ENCODE measurements around the gene YPEL5. TPM values are rescaled to one million over a fixed set of nuclear protein-coding genes. Genes with fewer than 3 reads are reported as not detected.

Gene YPEL5
- total and polyA plus RNA-seq, 4 experiments from 2014 or later = 81.5 to 240 (median 103) TPM

GRCh38 chr2:30177956-30178355 is 31.1 kb downstream of the YPEL5 start:
- H3K4me1 Mint-ChIP-seq = peaks cover 0 to 7% (median 0%) of the 10 kb centered on the region in 4 donors
- H3K36me3 ChIP-seq (ENCODE audit: insufficient read depth, low read length) = no peaks in the 10 kb centered on the region
- no peaks in the 10 kb centered on the region for H3K36me3 Mint-ChIP-seq
- H3K27me3 Mint-ChIP-seq = peaks cover 0 to 4% of the 10 kb centered on the region in 2 donors
- intact Hi-C loops (cut with micrococcal nuclease) = no loop called here
- peaks cover 0 to 2% (median 0%) of the 10 kb centered on the region in 8 donors for H3K9me3 Mint-ChIP-seq
- H3K27ac Mint-ChIP-seq = peak overlapping the region in 1 of 7 donors; percentile 70
- H3K27ac ChIP-seq (ENCODE audit: low read depth, low read length) = no peak overlapping the region
- no peaks in the 10 kb centered on the region for H3K27me3 ChIP-seq (ENCODE audit: insufficient read depth, low read length)
- H3K4me3 Mint-ChIP-seq = no peak overlapping the region
- CTCF ChIA-PET (ENCODE audit: partially characterized antibody) = interaction anchor here (1.2 to 1.8 kb wide), 3 partner anchors 10 to 530 kb away, joined by 3 to 5 read pairs (median 4); no protein-coding TSS in a partner anchor
- no peak overlapping the region for H3K4me3 ChIP-seq (ENCODE audit: low read length in 2 of 2)
- no peaks in the 10 kb centered on the region for H3K9me3 ChIP-seq (ENCODE audit: control insufficient read depth in 1 of 2, low read length in 2 of 2)
- no peaks in the 10 kb centered on the region for H3K4me1 ChIP-seq (ENCODE audit: insufficient read depth, low read length)
- POLR2A ChIA-PET (ENCODE audit: partially characterized antibody) = no interaction called here
- no peak for DNase-seq

- Histone ChIP-seq H3K27ac (ENCODE audit: low read depth, low read length) (no peak overlapping the region), H3K27me3 (ENCODE audit: insufficient read depth, low read length) (no peaks in the 10 kb centered on the region), H3K4me1 (ENCODE audit: insufficient read depth, low read length) (no peaks in the 10 kb centered on the region), H3K4me3 (ENCODE audit: low read length in 2 of 2) (no peak overlapping the region), H3K36me3 (ENCODE audit: insufficient read depth, low read length) (no peaks in the 10 kb centered on the region), H3K9me3 (ENCODE audit: control insufficient read depth in 1 of 2, low read length in 2 of 2) (no peaks in the 10 kb centered on the region)
- H3K36me3 Mint-ChIP-seq = no peaks in the 10 kb centered on the region
- CTCF ChIA-PET (ENCODE audit: partially characterized antibody) = interaction anchor here (1.8 to 3.4 kb wide), 2 partner anchors 14 to 529 kb away, joined by 5 to 16 read pairs; no protein-coding TSS in a partner anchor
- H3K4me3 Mint-ChIP-seq = no peak overlapping the region
- H3K4me1 Mint-ChIP-seq = peaks cover 0 to 7% (median 0%) of the 10 kb centered on the region in 4 donors
- peaks cover 0 to 4% of the 10 kb centered on the region in 2 donors for H3K27me3 Mint-ChIP-seq
- intact Hi-C loops (cut with micrococcal nuclease) = no loop called here
- H3K27ac Mint-ChIP-seq = peak overlapping the region in 1 of 7 donors; percentile 52
- H3K9me3 Mint-ChIP-seq = peaks cover 0 to 2% (median 0%) of the 10 kb centered on the region in 8 donors
- no peak for DNase-seq
- POLR2A ChIA-PET (ENCODE audit: partially characterized antibody) = no interaction called here
These were observed 32.0 kb downstream of the YPEL5 start for GRCh38 chr2:30178618-30179434.

- peaks cover 0 to 2% (median 0%) of the 10 kb centered on the region in 8 donors for H3K9me3 Mint-ChIP-seq
- no peak overlapping the region for H3K4me3 ChIP-seq (ENCODE audit: low read length in 2 of 2)
- intact Hi-C loops (cut with micrococcal nuclease) = no loop called here
- H3K36me3 ChIP-seq (ENCODE audit: insufficient read depth, low read length) = no peaks in the 10 kb centered on the region
- H3K4me3 Mint-ChIP-seq = no peak overlapping the region
- no peaks in the 10 kb centered on the region for H3K4me1 ChIP-seq (ENCODE audit: insufficient read depth, low read length)
- no peak overlapping the region for H3K27ac ChIP-seq (ENCODE audit: low read depth, low read length)
- ChIA-PET CTCF (ENCODE audit: partially characterized antibody) (interaction anchor here (1.8 to 3.4 kb wide), 3 partner anchors 15 to 532 kb away, joined by 5 to 16 read pairs (median 11); no protein-coding TSS in a partner anchor), POLR2A (ENCODE audit: partially characterized antibody) (no interaction called here)
- H3K27me3 ChIP-seq (ENCODE audit: insufficient read depth, low read length) = no peaks in the 10 kb centered on the region
- H3K9me3 ChIP-seq (ENCODE audit: control insufficient read depth in 1 of 2, low read length in 2 of 2) = no peaks in the 10 kb centered on the region
- H3K27me3 Mint-ChIP-seq = peaks cover 0 to 4% of the 10 kb centered on the region in 2 donors
- H3K36me3 Mint-ChIP-seq = no peaks in the 10 kb centered on the region
- H3K27ac Mint-ChIP-seq = no peak overlapping the region
- DNase-seq = no peak
- H3K4me1 Mint-ChIP-seq = peaks cover 0 to 7% (median 0%) of the 10 kb centered on the region in 4 donors
These were observed 32.7 kb downstream of the YPEL5 start for GRCh38 chr2:30179536-30179935.

GRCh38 chr2:30180226-30180625 is 33.4 kb downstream of the YPEL5 start:
- ChIA-PET CTCF (ENCODE audit: partially characterized antibody) (interaction anchor here (2.9 to 3.4 kb wide), 2 partner anchors 15 to 531 kb away, joined by 11 to 16 read pairs; no protein-coding TSS in a partner anchor), POLR2A (ENCODE audit: partially characterized antibody) (no interaction called here)
- peaks cover 0 to 4% of the 10 kb centered on the region in 2 donors for H3K27me3 Mint-ChIP-seq
- Histone ChIP-seq H3K4me1 (ENCODE audit: insufficient read depth, low read length) (no peaks in the 10 kb centered on the region), H3K36me3 (ENCODE audit: insufficient read depth, low read length) (no peaks in the 10 kb centered on the region), H3K9me3 (ENCODE audit: control insufficient read depth in 1 of 2, low read length in 2 of 2) (no peaks in the 10 kb centered on the region), H3K27me3 (ENCODE audit: insufficient read depth, low read length) (no peaks in the 10 kb centered on the region), H3K27ac (ENCODE audit: low read depth, low read length) (no peak overlapping the region), H3K4me3 (ENCODE audit: low read length in 2 of 2) (no peak overlapping the region)
- H3K36me3 Mint-ChIP-seq = no peaks in the 10 kb centered on the region
- H3K4me3 Mint-ChIP-seq = no peak overlapping the region
- intact Hi-C loops (cut with micrococcal nuclease) = no loop called here
- no peak overlapping the region for H3K27ac Mint-ChIP-seq
- no peak for DNase-seq
- peaks cover 0 to 2% (median 0%) of the 10 kb centered on the region in 8 donors for H3K9me3 Mint-ChIP-seq
- peaks cover 0 to 7% (median 0%) of the 10 kb centered on the region in 4 donors for H3K4me1 Mint-ChIP-seq

- POLR2A ChIA-PET (ENCODE audit: partially characterized antibody) = no interaction called here
- Mint-ChIP-seq H3K4me3 (no peak overlapping the region), H3K36me3 (no peaks in the 10 kb centered on the region)
These were observed 34.4 kb downstream of the YPEL5 start for GRCh38 chr2:30181176-30181575.

GRCh38 chr2:30184035-30184434 is 37.2 kb downstream of the YPEL5 start:
- Mint-ChIP-seq H3K4me1 (peaks cover 0 to 1% (median 0%) of the 10 kb centered on the region in 4 donors), H3K27me3 (peaks cover 1 to 4% of the 10 kb centered on the region in 2 donors), H3K4me3 (no peak overlapping the region), H3K9me3 (no peaks in the 10 kb centered on the region), H3K27ac (no peak overlapping the region), H3K36me3 (no peaks in the 10 kb centered on the region)
- no peak overlapping the region for H3K27ac ChIP-seq (ENCODE audit: low read depth, low read length)
- no peaks in the 10 kb centered on the region for H3K27me3 ChIP-seq (ENCODE audit: insufficient read depth, low read length)
- intact Hi-C loops (cut with micrococcal nuclease) = no loop called here
- ChIA-PET POLR2A (ENCODE audit: partially characterized antibody) (no interaction called here), CTCF (ENCODE audit: partially characterized antibody) (interaction anchor here (1.2 to 1.3 kb wide), 2 partner anchors 20 to 527 kb away, joined by 3 to 5 read pairs; no protein-coding TSS in a partner anchor)
- H3K4me3 ChIP-seq (ENCODE audit: low read length in 2 of 2) = no peak overlapping the region
- H3K9me3 ChIP-seq (ENCODE audit: control insufficient read depth in 1 of 2, low read length in 2 of 2) = no peaks in the 10 kb centered on the region
- DNase-seq = no peak
- no peaks in the 10 kb centered on the region for H3K36me3 ChIP-seq (ENCODE audit: insufficient read depth, low read length)
- H3K4me1 ChIP-seq (ENCODE audit: insufficient read depth, low read length) = no peaks in the 10 kb centered on the region

More at GRCh38 chr2:30181176-30181575, 34.4 kb downstream of the YPEL5 start:
- DNase-seq = no peak
- intact Hi-C loops (cut with micrococcal nuclease) = no loop called here
- H3K9me3 Mint-ChIP-seq = no peaks in the 10 kb centered on the region
- H3K27ac Mint-ChIP-seq = peak overlapping the region in 1 of 7 donors; percentile 11
- no peak overlapping the region for H3K27ac ChIP-seq (ENCODE audit: low read depth, low read length)
- H3K27me3 ChIP-seq (ENCODE audit: insufficient read depth, low read length) = no peaks in the 10 kb centered on the region
- peaks cover 0 to 7% (median 0%) of the 10 kb centered on the region in 4 donors for H3K4me1 Mint-ChIP-seq
- no peaks in the 10 kb centered on the region for H3K9me3 ChIP-seq (ENCODE audit: control insufficient read depth in 1 of 2, low read length in 2 of 2)
- H3K36me3 ChIP-seq (ENCODE audit: insufficient read depth, low read length) = no peaks in the 10 kb centered on the region
- no peaks in the 10 kb centered on the region for H3K4me1 ChIP-seq (ENCODE audit: insufficient read depth, low read length)
- CTCF ChIA-PET (ENCODE audit: partially characterized antibody) = interaction anchor here (1.4 to 3.4 kb wide), 3 partner anchors 16 to 530 kb away, joined by 3 to 16 read pairs (median 11); no protein-coding TSS in a partner anchor
- H3K4me3 ChIP-seq (ENCODE audit: low read length in 2 of 2) = no peak overlapping the region
- peaks cover under 1 to 4% of the 10 kb centered on the region in 2 donors for H3K27me3 Mint-ChIP-seq

- Histone ChIP-seq H3K4me1 (ENCODE audit: insufficient read depth, low read length) (no peaks in the 10 kb centered on the region), H3K27me3 (ENCODE audit: insufficient read depth, low read length) (no peaks in the 10 kb centered on the region), H3K36me3 (ENCODE audit: insufficient read depth, low read length) (no peaks in the 10 kb centered on the region), H3K9me3 (ENCODE audit: control insufficient read depth in 1 of 2, low read length in 2 of 2) (no peaks in the 10 kb centered on the region), H3K27ac (ENCODE audit: low read depth, low read length) (no peak overlapping the region), H3K4me3 (ENCODE audit: low read length in 2 of 2) (no peak overlapping the region)
- Mint-ChIP-seq H3K36me3 (no peaks in the 10 kb centered on the region), H3K9me3 (no peaks in the 10 kb centered on the region), H3K27ac (no peak overlapping the region), H3K4me1 (peaks cover 0 to 1% (median 0%) of the 10 kb centered on the region in 4 donors), H3K4me3 (no peak overlapping the region), H3K27me3 (peaks cover 1 to 4% of the 10 kb centered on the region in 2 donors)
- CTCF ChIA-PET (ENCODE audit: partially characterized antibody) = interaction anchor here (1.2 to 1.4 kb wide), 3 partner anchors 20 to 526 kb away, joined by 3 to 5 read pairs (median 3); no protein-coding TSS in a partner anchor
- intact Hi-C loops (cut with micrococcal nuclease) = no loop called here
- DNase-seq = no peak
- POLR2A ChIA-PET (ENCODE audit: partially characterized antibody) = no interaction called here
These were observed 38.4 kb downstream of the YPEL5 start for GRCh38 chr2:30185178-30185577.

Measured in CD4-positive, alpha-beta memory T cell (primary cell).